ENCODE results near the gene RAI1.

The RAI1 gene

GRCh38 chr17:17851103-17852002 is 170.1 kb downstream of the RAI1 start:
- no peak for DNase-seq

- no peak for DNase-seq
Measured at GRCh38 chr17:17852930-17853329, 171.7 kb downstream of the RAI1 start.

GRCh38 chr17:17853811-17854447 is 172.7 kb downstream of the RAI1 start:
- no peak for DNase-seq

DNA sequence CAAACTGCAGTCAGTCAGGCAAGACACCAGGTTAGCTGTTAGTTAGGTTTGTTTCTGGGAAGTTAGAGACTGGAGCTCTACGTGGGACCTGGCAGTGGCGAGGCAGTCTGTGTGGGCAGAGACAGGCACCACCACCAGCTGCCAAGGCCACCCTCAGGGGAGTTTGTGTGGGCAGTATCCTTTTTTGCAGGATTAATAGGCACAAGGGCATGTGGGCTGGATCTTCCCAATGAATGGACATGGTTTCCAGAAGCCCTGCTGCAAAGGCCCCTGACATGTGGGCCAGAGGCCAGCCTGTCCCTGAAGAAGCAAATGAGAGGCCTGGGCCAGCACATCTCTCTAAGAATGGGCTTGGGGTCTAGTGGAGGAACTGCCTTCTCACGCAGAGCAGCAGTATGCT is 174.7 kb downstream of the RAI1 start:
- no peak for DNase-seq

GRCh38 chr17:17856386-17856785 is 175.1 kb downstream of the RAI1 start:
- no peak for DNase-seq

GRCh38 chr17:17857496-17857895 is 176.2 kb downstream of the RAI1 start:
- DNase-seq = no peak

GRCh38 chr17:17859909-17860765 is 178.9 kb downstream of the RAI1 start:
- DNase-seq = peak; percentile 45

- DNase-seq = no peak
Measured at GRCh38 chr17:17860766-17861107, 179.5 kb downstream of the RAI1 start.

All from NCI-H1694 treated with DMSO at 0.1 percent for 48 hours (cell line).